HUDEP-2 (cell line): ENCODE data around the gene LIMS4.
"Not testable (repeated sequence)": the region's sequence is repeated elsewhere in the genome, so short reads cannot be mapped to it uniquely, and the experiment has no call there.

Experiments used
- DNase-seq, 76 experiments: peaks; one replicate each; lab custom pipeline; 2025; ENCODE audit not compliant: unreplicated experiment in 76 of 76; lab: John Stamatoyannopoulos, UW

The LIMS4 gene

DNA sequence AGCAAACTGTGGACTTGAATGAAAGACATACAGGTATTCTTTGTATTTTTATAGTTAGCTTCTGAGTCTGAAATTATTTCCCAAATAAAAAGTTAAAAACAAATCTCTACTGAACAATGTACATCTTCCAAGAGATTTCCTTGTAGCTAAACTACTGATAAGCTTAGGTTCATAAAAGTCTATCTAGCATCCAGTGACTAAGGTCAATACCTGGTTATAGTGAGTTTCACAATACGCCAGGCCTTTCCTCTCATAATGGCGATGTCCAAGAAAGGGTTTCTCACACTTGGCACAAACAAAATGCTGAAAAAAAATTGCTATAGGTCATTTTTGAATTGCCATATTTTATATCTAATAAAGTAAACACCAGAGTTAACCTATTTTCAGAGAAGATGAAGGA lies 21.7 kb downstream of the LIMS4 start:
- not testable (repeated sequence) for DNase-seq

DNA sequence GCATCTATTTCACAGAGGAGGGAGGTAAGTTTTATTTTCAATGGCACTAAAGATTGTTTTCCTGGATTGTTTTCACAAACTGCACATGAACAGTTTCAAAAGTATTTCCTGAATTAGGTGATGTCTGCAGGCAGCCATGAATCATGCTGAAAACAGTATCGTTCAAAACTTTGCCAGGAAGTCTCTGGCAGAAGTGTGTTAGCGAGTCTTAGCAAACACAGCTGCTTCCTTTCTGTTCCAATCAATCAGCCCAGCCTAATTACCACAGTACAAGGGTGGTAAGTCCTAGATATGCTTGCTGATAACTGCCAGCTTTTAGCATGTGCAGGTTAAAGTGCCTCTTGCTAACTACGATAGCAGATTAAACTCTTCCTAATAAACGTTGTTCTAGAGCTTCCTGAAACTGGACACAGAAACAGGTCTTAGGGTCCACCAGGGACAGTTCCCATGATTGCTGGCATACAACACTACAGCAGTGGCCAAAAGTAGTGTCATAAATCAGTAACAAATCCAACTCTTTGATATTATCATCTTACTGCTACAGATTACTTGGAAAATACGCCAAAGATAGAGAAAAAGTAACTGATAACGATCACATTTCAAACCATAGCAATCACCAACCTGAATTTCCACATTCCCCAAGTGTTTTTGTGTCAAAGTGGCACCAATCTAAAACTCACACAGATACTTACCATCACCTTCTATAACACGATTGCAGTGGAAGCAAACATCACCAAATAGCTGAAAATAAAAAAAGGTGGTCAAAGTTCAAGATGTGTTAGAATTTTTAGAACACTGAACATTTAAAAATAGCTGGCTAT lies 23.3 kb downstream of the LIMS4 start:
- DNase-seq = not testable (repeated sequence)

DNA sequence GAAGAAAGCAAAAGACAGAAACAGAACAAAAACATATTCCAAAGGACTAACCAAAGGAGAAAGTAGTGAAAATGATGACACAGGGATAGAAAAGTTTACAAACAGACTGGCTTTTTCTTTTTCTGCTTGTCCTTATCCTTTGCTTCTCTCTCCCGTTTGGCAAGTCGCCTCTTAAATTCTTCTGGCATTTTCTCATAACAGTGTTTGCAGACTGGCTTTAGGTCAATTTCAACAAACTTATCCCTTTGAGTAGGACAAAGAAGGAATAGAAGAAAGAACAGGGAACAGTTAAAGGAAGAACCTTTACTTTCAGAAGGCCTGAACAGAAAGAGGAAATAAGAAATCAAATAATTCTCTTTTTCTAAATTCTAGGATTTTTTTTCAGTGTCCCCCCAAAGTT lies 26.0 kb downstream of the LIMS4 start:
- not testable (repeated sequence) for DNase-seq

DNA sequence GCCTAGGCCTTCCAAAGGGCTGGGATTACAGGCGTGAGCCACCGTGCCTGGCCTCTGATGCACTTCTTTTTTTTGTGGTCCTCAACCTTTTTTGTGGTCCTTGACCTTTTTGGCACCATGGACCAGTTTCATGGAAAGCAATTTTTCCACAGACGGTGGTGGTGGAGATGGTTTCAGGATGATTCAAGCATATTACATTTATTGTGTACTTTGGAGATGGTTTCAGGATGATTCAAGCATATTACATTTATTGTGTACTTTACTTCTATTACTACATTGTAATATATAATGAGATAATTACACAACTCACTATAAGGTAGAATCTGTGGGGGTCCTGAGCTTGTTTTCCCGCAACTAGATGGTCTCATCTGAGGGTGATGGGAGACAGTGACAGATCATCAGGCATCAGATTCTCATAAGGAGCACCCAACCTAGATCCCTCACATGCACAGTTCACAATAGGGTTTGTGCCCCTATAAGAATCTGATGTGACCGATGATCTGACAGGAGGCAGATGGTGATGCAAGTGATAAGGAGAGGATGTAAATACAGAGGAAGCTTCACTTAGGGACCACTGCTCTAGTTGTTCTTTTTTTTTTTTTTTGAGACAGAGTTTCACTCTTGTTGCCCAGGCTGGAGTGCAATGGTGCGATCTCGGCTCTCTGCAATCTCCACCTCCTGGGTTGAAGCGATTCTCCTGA lies 29.2 kb downstream of the LIMS4 start:
- DNase-seq = not testable (repeated sequence)

DNA sequence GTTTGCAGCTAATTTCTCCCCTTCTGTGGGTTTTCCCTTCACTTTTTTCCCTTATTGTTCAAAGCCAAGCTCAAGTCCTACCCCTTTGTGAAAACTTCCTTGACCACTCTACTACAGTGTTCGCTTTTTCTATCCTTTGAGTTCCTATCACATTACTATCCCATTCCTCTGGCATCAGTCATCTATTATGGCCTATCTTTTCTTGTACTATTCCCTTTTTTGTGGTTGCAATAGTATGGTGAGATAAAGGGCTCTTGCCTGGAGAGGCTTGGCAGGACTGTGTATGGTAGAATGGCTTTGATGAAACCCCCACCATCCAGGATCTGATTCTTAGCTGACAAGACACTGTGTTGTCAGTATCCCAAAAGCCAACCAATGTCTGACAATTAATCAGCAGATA lies 30.7 kb downstream of the LIMS4 start:
- DNase-seq = not testable (repeated sequence)

DNA sequence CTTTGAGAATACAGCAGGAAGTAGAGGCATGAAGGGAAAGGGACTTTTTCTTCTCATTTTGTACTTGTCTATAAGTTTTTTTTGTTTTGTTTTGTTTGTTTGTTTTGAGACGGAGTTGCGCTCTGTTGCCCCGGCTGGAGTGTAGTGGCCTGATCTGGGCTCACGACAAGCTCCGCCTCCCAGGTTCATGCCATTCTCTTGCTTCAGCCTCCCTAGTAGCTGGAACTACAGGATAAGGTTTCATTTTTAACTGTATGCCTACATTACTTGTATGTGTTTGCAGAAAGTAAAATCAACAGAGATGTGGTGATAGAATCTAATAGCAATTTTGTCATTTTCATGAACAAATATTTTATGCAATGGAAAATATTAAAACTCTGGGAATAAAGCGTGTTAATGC lies 38.1 kb downstream of the LIMS4 start:
- not testable (repeated sequence) for DNase-seq

DNA sequence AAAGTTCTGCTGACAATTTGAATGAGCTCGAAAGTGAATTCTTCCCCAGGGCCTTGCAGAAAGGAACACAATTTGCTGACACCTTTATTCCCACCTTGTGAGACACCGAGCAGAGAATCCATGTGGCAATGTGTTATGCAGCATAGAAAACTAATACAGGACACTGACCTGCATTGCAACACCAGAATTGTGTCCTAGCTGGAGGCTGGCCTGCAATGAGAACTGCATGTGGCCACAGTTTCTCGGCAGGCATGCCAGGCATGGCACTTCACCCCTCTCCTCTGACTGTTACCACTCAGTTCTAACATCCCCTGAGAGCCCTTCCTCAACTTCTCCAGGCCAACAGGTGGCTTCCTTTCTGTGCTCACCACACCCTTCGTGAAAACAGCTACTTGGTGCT lies 46.9 kb downstream of the LIMS4 start:
- not testable (repeated sequence) for DNase-seq

DNA sequence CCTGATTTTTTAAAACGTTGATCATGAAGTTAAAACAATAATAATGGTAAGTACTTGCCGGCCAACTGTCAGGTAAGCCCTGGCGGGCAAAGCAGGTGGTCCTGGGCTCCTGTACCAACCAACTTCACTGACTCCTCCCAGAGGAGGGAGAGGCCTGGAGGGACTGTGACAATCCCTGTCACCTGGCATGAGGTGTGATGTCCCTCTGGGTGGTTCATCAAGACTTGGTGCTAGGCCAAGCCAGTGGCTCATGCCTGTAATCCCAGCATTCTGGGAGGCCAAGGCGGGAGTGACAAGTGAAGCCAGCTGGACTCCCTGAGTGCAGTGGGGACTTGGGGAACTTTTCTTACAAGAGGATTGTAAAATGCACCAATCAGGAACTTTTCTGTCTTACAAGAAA lies 48.2 kb downstream of the LIMS4 start:
- not testable (repeated sequence) for DNase-seq

DNA sequence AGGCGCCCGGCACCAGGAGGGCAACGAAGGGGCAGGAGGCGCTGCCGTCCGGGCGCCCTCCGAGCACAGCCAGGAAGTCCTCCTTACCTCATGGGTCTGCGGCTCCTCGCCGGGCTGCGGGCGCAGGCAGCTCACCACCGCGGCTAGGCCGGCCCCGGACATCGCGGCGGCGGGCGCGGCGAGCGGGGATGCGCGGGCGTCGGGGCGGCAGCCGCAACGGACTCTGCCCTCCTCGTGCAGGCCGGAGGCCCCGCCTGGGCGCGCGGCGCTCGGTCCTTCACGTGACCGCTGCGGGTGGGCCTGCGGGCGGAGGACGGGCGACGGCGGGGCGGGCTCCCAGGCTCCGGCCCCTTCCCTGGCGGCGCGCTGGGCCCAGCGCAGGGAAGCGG lies 49.0 kb downstream of the LIMS4 start:
- DNase-seq = not testable (repeated sequence)

DNA sequence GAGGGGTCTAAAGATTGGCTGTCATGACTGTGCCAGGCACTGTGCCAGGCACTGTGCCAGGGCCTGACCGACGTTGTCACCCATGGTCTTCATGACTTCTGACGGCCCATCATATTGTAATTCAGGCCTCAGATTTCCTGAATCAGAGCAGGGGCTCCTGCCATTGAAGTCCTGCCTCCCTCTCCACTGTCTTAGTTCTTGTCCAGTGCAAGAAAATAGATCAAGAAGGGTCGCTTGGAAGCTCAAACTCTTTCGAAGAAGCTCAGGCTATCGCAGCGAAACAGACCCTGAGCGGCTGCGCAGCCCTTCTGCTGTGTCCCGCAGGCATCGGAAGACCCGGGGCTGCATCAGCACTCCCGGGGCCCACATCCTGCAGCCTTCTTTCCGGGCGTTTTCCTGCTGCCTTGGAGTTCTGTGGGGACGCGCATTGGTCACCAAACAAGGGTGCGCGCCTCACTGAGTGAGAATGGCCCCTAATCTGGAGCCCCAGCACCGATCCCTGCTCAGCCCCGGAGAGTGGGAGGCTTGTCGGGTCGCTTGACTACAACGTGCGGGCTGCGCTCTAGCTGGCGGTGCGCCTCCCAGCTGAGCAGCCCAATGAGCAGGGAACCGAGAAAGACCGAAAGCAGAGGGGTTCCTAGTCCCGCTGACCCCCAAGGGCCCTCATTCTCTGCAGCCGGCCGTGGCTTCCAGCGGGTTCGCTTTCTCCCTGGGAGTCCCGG lies 49.6 kb downstream of the LIMS4 start:
- not testable (repeated sequence) for DNase-seq

DNA sequence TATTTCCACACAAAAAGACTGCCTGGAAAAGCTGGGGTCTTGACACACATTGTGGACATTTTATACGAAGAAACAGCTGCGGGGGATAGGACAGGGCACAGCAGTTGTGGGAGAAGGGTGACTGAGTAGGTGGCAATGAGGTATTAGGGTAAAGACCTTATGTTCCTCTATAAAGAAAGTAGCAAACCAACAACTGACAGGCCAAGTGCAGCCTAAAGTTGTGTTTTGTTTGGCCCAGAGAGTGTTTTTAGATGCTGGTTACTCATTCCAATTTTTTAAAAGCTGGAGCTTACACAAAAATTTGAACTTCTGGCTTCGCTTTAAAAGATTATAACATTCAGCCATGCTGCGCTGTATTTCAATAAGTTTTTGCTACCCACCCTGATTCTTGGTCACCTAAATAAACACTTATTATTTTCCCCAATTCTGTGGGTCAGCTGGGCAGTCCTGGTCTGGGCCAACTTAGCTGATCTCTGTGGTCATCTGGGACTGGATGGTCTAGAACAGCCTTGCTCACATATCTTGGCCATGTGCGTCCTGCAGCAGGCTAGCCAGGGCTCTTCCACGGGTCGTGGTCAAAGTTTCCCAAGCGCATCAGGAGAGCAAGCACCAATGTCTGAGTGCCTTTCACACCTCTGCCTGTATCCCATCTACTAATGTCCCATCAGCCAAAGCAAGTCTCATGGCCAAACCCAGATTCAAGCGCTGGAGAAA lies 51.8 kb downstream of the LIMS4 start:
- DNase-seq = not testable (repeated sequence)

DNA sequence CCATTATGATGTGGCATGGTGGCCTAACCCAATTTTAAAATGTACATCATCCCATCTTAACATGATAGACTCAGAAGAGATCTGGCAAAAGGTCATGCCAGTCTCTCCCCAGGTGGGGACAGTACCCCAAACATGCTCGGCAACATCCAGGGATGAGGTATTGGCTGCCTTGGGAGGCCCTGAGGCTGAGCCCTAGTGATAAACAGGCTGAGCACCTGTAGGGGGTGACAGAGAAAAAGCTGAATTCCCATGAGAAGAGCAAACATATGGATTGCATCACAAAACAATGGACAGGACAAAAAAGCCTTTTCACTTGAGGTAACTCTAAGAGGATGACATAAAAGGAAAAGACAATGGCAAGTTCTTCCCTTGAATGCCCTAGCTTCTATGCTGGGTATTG lies 65.5 kb downstream of the LIMS4 start:
- DNase-seq = not testable (repeated sequence)

DNA sequence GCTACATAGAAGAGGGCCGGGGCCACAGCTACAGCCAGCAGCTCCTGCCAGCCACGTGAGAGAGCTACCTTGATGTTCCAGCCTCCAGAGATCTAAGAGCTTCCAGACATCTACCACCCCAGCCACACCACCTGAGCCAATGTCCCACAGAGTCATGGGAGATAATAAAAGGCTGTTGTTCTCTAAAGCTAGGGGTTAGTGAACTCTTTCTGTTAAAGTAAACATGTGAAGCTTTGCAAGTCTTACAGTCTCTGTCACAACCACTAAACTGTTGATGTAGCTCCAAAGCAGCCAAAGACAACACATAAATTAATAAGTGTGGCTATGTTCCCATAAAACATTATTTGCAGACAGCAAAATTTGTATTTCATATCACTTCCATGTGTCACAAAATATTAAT lies 67.6 kb downstream of the LIMS4 start:
- not testable (repeated sequence) for DNase-seq

DNA sequence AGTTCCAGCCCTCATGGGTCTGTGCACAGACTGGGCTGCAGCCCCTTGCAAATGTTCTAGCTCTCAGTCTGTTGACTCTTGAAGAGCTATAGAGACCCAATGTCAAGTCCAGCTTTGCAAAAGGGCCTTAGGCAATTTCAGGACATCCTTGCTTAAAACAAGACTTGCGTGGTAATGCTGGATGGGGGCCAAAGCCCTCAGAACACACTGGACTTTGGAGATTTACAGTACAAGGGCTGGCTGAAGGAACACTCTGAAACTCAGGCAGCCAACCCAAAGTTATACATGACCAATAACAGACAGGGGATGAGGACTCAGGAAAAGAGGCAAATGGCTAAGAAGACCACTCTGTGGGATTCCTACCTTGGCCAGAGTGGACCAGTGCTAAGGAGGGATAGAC lies 68.4 kb downstream of the LIMS4 start:
- DNase-seq = not testable (repeated sequence)

DNA sequence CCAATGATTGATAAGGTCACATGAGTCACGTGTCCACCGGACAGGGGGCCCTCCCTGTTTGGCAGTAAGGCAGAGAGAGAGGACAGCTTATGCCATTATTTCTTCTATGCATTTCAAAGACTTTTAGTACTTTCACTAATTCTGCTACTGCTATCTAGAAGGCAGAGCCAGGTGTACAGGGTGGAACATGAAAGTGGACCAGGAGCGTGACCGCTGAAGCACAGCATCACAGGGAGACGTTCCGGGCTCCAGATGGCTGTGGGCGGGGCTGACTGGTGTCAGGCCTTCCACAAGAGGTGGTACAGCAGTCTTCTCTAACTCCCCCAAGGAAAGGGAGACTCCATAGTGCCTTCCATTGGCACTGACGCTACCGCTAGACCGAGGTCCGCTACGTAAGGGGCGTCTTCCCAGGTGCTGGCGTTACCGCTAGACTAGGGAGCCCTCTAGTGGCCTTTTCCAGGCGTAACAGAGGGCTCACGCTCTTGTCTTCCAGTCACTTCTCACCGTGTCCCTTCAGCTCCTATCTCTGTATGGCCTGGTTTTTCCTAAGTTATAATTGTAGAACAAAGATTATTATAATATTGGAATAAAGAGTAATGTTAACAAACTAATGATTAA lies 71.5 kb downstream of the LIMS4 start:
- not testable (repeated sequence) for DNase-seq

DNA sequence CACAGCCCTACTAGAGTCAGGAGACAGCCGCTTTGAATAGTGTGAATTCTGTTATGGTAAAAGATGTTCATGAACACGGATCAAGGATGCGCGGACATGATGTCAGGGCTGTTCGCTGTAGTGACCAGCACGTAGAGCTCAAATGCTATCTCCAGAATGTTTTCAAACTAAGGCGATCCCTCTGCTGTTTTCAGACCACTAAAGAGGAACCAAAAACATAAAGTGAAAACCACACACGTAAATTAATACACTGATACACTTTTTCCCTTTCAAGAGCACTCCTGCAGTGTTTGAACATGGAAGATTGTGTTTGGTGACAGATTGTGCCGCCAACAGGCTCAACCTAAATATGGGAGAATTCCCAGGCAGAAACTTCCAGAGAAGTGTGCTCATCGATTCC lies 73.2 kb downstream of the LIMS4 start:
- not testable (repeated sequence) for DNase-seq

DNA sequence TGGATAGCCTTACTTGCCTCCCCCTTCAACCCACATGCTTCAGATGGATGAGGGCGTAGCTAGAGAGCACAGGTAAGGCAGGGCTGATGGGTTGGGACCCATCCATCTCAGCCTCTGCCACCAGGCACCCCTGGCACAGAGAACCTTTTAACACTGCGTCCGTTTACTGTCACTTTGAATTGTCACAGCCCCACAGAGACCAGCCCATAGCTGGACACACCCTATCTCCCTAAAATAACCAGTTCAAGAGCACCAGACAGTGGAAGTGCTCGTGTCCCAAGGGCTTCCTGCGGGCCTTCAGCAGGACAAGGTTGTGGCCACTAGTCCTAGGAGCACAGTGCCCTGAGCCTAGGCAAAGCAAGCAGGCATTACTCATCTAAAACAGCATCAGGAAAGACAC lies 76.6 kb downstream of the LIMS4 start:
- DNase-seq = not testable (repeated sequence)
